ENCODE results near the gene RB1.

GRCh38 chr13:48434200-48434599 is 130.6 kb downstream of the RB1 start:
- TF ChIP-seq, protein P1, sequence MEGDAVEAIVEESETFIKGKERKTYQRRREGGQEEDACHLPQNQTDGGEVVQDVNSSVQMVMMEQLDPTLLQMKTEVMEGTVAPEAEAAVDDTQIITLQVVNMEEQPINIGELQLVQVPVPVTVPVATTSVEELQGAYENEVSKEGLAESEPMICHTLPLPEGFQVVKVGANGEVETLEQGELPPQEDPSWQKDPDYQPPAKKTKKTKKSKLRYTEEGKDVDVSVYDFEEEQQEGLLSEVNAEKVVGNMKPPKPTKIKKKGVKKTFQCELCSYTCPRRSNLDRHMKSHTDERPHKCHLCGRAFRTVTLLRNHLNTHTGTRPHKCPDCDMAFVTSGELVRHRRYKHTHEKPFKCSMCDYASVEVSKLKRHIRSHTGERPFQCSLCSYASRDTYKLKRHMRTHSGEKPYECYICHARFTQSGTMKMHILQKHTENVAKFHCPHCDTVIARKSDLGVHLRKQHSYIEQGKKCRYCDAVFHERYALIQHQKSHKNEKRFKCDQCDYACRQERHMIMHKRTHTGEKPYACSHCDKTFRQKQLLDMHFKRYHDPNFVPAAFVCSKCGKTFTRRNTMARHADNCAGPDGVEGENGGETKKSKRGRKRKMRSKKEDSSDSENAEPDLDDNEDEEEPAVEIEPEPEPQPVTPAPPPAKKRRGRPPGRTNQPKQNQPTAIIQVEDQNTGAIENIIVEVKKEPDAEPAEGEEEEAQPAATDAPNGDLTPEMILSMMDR (IDR thresholded peaks at IDR 0.05; ENCODE audit: low read length) = no peak
- no peak for TF ChIP-seq EZH2 (IDR thresholded peaks at IDR 0.05; ENCODE audit: borderline replicate concordance, low read length)
